HG02973 (cell line): ENCODE measurements around the gene NAALADL2.
"Not testable (repeated sequence)": the region's sequence is repeated elsewhere in the genome, so short reads cannot be mapped to it uniquely, and the experiment has no call there.

Source experiments
- ATAC-seq: cut with Tn5 transposase; IDR thresholded peaks from one replicate; pipeline ENCODE4 v1.9.1; 2021; ENCODE audit warnings: moderate library complexity; ENCODE audit not compliant: unreplicated experiment

NAALADL2 gene

DNA sequence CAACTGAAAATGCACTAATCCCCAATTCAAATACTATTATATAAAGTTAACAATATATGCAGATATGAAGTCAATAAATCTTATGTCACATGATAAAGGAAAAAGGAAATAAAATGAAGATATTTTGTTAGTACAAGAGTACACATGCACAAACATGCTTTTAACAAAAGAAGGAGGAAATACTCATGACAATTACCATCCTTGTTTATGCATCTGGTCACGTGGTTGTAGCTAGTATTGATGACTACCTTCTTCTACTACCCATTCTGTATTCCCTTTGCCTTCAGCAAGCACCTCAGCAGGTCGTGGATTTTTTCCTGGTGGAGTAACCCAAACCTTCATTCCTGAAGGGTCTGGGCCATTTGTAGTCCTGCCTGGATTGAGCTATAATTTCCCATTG lies 669.6 kb downstream of the NAALADL2 start:
- ATAC-seq, result not testable (repeated sequence)

DNA sequence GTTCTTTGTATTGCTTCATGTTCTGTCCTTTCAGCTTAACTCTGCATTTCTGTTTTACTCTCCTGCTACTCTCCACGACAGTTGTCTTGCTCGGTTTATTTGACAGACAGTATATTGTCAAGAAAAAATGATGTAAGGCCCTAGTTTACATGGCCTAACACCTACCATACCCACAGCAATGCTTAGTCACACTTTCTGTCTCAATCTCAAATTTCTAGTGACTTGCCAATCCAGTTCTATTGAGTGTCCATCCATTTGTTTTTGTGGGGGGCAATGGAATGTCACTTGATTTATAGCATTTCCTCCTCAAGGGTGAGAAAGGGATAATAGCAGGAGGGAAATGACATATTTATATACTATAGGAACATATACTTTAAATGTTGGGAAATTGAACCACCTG lies 676.2 kb downstream of the NAALADL2 start:
- no peak for ATAC-seq

- no peak for ATAC-seq
These were observed 687.0 kb downstream of the NAALADL2 start for GRCh38 chr3:175546115-175546514.

GRCh38 chr3:175552929-175553328 lies 693.8 kb downstream of the NAALADL2 start:
- ATAC-seq, result no peak

- no peak for ATAC-seq
These were observed 695.7 kb downstream of the NAALADL2 start for GRCh38 chr3:175554801-175555200.

- ATAC-seq, result no peak
These were observed 699.1 kb downstream of the NAALADL2 start for GRCh38 chr3:175558261-175558660.

- ATAC-seq, result no peak
These were observed 705.2 kb downstream of the NAALADL2 start for GRCh38 chr3:175564363-175564762.

DNA sequence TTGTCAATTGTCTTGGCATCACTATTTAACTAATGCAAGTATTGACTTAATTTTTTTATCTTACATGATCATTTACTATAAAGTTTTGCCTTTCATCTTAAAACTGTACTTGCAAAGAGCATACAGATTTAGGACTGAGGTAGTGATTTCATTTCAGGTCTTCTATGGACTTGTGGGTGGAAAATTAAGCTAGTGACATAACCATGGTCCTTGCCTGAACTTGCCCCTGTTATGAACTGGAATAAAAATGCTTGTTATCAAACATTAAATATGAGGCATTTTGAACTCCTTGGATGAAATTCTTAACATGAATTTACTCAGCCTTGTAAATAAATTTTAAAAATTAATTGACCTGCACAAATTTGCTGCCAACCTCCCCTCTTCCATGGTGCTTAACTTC lies 712.0 kb downstream of the NAALADL2 start:
- no peak for ATAC-seq

- ATAC-seq, result no peak
These were observed 714.1 kb downstream of the NAALADL2 start for GRCh38 chr3:175573226-175573625.

- ATAC-seq, result no peak
These were observed 721.2 kb downstream of the NAALADL2 start for GRCh38 chr3:175580318-175580717.

DNA sequence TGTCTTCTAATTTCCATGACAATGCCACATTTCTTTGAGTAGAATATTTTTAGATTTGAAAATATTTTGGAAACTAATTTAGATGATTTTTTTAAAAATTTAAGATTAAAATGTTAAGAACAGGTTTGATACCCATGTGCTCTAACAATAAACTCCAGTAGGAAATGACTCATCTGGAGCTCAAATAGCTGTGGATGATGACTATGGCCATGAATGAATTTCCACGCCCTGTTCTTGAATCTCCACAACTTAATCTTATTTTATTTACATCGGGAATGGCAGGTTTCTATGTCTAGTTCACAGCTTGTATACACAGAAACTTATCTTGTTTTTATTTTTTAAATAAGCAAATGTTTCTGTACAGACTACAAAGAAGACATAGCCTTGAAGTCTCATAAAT lies 726.8 kb downstream of the NAALADL2 start:
- ATAC-seq, result no peak

DNA sequence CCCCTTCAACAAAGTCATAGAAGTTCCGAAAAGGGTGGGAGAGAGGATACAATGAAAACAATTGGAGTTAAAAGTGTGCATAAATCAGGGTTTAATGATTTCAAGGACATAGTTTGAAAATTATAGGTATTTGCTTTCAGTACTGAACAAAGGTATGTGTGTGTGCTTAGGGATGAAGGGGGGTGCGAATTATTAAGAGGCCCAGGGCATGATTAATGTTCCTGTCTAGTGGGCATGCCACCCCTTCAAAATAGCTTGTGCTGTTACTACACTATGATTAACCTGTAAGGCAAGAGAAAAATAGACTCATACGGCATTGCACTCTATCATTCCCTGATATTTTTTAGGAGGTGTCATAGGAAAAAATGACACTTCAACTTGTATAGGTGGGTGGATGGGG lies 731.6 kb downstream of the NAALADL2 start:
- no peak for ATAC-seq

- ATAC-seq, result no peak
These were observed 732.2 kb downstream of the NAALADL2 start for GRCh38 chr3:175591375-175591774.

GRCh38 chr3:175593331-175593730 lies 734.2 kb downstream of the NAALADL2 start:
- no peak for ATAC-seq

DNA sequence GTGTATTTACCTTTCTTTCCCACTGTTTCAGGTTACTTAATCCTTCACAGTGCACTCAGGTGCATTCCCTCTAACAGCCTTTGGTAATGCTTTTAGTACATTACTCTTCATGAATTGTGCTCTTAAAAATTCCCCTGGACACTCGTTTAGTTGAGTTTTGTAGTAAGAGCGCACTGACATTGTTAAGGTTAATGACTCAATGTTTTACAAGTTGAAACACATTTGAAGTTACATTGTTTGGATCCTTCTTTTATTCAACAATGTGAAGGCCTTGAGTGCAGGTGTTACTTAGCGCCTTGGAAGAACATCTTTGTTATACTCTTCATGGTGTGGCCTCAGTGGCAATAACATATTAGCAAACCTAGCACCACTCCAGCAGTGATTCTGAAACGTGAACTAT lies 739.6 kb downstream of the NAALADL2 start:
- no peak for ATAC-seq

- ATAC-seq, result no peak
These were observed 742.4 kb downstream of the NAALADL2 start for GRCh38 chr3:175601521-175601920.

- ATAC-seq, result no peak
These were observed 746.7 kb downstream of the NAALADL2 start for GRCh38 chr3:175605851-175606250.

GRCh38 chr3:175606650-175607318 lies 747.6 kb downstream of the NAALADL2 start:
- no peak for ATAC-seq

DNA sequence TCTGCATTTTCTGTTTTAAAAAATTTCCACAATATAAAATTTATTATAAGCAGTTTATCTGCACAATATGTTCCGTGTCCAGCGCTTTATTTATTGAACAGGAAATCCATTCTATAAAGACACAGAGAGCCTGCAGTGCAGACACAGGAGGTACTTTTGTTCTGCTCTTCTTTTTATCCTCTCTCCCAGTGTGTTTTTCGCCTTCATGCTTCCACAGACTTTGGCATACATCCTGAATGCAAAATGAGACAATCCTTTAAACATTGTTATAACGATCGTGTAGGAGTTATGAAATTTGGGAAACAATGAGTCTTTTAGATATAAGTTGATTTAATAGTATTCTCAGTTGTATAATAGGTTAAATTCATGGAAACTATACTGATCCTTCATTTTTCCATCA lies 749.2 kb downstream of the NAALADL2 start:
- ATAC-seq, result no peak

- ATAC-seq, result no peak
These were observed 749.8 kb downstream of the NAALADL2 start for GRCh38 chr3:175608911-175609310.

DNA sequence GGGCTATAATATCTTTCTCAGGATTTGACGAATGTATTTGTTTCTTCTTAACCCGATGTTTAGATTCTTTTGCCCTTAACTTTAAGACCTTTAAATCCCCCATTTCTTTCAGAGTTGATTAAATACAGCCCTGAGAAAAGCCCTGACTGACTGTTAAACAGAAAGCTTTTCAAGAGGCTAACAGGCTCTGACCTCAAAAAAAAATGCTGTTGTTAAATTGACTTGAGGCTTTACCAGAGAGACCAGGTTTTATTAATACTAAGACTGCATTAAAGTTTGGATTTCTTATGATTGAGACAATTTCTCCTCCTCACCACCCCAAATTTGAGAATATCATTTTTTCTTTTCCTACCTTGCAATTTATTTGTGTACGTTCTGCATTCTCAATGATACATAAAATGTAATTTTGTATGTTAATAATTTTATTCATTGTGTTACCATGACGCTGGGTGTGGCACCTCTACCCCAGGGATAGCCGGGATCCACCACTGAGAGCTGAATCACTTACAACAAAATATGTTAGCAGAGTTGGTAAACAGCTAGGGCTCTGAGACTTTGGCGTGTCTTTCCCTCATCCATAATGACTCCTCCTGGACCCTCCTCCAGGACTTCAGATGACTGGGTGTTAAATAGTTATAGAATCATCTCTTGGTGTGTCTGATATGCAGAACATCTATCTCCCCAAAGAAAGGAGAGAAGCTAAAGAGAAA lies 753.5 kb downstream of the NAALADL2 start:
- ATAC-seq, result no peak

DNA sequence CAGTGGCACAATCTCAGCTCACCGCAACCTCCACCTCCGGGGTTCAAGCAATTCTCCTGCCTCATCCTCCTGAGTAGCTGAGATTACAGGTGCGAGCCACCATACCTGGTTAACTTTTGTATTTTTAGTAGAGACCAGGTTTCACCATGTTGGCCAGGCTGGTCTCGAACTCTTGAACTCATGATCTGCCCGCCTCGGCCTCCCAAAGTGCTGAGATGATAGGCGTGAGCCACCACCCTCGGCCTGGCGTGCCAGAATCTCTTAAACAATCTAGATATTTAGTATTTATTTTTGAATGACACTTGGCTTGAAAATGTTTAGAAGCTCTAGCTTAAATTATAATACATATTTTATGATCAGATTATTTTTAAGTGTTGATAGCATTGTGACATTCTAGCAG lies 755.0 kb downstream of the NAALADL2 start:
- ATAC-seq, result not testable (repeated sequence)

- ATAC-seq, result no peak
These were observed 758.1 kb downstream of the NAALADL2 start for GRCh38 chr3:175617247-175617646.
